ENCODE measurements around the gene FBXL13.
"Not testable (repeated sequence)": the region's sequence is repeated elsewhere in the genome, so short reads cannot be mapped to it uniquely, and the experiment has no call there.

FBXL13 gene

DNA sequence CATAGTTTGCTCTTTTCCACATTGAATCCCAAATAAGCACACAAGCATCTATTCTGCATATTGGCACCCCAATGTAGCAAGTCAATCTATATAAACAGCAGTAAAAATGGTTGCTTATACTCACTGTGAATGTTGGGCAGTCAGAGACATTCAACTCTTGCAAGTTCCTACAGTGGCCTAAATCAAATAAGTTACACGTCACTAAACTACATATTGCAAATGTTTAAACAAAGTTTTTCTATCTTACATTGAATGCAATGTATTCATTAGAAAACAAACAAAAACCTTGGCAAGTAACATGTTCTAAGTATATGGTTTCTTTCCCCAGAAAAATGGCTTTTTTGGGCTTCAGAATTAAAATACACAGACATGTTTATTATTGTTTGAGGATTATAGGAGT, 142.8 kb downstream of the FBXL13 start:
- no peak for DNase-seq

DNA sequence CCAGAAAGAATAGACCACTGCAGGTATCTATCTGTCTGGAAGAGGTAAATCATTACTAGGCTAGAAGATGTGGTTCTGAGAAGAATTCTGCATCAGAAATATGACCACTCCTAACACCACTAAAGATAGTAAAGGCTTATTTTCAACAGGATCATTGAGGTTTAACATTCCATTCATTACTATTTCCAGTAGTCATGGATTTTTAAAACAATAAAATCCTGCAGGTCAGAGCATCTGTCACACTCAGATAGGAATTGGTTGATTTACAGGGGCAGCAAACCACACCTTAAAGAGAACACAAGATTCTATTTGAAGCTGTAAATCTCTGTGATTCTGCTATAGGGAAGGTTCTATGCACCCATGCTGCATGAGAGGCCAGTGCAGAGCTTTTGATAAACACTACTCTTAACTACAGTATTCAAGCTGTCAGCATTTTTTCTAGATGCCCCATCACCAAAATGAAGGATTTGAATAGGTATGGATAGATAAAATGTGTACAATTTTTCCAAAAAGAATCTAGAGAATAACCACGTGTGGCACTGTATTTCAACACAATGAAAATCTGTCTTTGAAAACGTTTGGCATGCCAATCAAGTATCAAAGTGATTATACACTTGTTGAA, 147.2 kb downstream of the FBXL13 start:
- DNase-seq: no peak

DNA sequence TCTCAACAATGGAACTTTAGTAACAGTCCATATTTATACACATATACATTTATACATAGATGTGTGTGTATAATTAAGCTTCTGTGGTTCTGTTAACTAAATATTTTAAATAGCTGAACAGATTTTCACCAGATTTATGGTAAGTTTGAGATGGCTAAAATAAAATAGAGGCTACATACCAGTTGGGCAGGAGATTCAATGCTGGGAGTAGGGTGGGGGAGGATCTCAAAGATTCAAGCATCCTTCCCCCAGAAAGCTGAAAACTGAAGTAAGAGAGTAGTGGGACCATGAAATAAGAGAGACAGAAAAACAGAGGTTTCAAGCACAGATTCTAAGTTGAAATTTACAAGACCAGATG, 147.8 kb downstream of the FBXL13 start:
- no peak for DNase-seq

DNA sequence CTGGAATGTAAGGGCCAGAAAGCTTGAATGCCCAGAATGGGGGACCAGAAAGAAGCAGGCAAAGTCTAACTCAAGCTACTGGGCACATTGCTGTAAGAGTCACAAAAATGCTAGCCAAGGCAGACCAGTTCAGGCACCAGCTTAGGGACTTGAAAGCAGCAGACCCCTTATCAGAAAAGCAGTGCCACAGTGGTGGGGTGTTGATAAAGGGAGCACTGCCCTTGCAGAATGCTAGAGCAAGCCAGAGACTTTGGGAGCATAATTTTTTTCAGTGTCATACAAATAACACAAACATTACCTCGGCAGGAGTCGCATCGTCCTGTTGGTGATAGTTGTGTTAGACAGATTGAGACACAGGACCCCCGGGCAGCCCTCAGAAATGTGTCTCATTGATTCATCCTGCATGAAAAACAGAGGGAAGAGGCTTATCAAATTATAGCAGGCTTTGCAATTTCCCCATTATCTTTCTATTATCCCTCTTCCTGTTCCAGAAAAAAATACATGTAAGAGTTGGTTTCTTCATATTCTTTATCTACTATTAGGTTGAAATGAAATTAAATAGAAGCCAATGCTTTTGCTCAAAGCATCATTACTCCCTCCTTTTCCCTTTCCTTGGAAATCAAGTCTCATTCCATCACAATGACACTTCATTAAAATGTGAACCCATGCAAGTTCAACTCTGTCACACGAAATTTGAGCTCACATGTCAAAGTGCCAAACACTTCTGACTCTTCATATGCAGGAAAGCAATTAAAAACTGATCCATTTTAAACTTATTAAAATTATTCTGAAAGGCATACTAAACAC, 148.4 kb downstream of the FBXL13 start:
- DNase-seq: no peak

DNA sequence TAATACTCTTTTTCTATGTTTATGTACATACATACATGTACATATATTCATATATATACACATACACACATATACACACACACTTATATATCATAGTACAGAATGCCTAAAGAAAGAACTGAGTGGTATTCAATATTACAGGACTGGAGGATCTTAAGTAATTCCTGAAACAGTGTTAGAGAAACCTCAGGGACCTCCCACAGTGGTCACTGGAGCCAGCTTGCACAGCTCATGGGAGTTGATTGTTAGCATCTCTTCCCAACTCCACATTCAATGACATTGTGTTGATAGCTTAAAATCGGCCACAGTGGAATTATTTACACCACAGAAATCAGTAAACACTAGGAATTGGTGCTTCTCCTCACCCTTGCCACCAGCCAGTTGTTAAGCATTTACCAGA, 155.8 kb downstream of the FBXL13 start:
- DNase-seq: no peak

DNA sequence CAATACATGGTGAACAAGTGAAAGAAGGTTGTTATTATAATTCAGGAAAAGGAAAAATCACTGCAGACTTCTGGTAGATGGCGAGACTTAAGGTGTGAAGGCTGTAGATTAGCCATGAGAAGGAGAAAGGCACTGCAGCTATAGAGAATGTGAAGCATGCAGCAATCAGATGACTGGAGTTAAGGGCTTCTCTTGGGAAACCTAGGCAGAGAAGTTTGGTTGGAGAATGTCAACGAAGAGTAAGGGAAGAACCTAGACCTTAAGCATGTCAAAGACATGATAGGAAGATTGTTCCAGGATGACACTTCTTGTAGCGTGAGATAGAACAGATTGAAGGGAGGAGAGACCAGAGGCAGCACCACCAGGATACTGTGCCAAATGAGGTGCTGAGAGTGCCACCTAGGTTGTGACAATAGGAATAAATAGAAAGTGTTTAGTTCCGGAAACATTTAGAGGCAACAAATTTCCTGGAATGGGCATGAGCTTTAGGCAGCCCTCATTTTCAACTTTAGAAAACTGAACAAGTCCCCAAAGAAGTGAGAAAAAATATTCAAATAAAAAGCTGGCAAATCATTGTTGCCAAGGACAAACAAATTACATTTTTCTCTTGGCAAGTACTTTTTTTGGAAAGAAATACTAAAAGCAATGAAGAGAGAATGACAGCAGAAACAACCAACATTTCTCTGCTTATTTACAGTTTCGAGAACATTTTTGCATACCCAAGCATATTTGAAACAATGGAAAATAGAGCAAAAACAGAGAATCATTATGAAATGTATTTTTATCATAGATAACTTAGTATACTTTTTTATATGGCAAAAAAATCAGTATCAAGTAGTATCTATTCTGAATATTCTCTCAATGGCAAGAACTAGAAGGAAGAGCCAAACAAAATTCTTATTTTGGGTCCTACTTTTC, 156.9 kb downstream of the FBXL13 start:
- DNase-seq: no peak

DNA sequence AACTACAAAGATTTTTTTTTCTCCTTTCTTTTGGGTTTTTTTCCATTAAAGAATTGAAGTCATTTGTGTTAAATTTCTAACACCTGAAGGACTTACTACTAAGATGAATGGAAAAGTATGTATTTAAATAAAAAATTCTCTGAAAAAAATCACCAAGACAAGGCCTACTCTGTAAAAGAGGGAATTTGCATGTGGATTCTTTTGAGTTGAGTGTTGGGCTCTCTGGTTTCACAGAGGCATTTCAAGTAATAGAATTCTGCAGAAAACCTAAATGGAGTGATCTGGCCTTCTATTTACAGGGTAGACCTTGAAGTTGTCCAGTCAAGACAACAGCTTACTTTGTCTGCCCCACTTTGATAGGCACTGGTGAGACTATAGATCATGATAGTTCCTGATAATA, 157.7 kb downstream of the FBXL13 start:
- no peak for DNase-seq

DNA sequence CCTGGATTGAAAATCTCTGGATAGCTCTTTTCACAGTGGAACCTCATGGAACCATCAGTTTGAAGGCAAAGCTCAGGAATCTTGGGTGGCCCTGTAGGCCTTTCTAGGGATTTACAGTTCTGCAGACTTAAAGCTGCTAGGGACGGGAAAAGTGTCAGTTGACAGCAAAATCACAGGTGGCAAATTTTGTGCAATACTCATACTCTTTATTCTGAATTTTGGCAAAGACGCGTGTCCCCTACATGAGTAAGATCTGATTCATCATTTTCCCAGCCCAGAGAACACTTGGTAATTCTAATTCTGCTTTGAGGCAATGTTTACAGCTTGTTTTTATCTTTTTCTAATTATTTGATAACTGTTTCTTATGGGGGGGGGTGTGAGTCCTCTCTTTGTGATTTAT, 158.2 kb downstream of the FBXL13 start:
- no peak for DNase-seq

DNA sequence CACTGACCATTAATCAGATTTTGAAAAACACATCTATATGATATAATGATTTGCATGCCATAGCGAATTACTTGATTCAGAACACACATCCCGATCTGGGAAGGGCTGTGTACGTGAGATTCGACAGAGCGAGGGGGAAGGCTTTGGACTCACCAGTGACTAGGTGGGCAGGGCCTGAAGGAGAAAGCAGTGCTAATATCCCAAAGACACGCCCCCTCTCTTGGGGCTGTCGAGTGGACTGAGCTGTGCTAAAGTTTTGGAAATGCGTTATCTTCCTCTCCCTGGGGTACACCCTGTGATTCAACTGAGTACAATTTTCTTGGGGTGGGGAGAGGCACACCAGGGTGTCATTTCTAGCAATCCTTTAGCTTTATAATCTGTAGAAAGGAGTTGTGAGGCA, 160.0 kb downstream of the FBXL13 start:
- DNase-seq: no peak

DNA sequence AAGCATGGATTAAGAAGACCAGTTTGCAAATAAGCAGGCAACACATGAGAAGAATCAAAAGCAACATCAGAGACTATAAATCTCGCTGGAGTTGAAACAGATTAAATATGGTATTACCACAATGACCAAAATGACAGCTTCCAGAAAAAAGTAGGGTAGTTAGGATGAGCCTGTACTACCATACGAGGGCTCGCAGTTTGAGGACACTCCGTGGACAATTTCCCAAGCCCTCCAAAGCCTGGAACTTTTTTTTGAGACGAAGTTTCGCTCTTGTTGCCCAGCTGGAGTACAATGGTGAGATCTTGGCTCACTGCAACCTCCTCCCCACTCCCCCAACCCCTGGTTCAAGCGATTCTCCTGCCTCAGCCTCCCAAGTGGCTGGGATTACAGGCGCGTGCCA, 160.8 kb downstream of the FBXL13 start:
- DNase-seq: no peak

DNA sequence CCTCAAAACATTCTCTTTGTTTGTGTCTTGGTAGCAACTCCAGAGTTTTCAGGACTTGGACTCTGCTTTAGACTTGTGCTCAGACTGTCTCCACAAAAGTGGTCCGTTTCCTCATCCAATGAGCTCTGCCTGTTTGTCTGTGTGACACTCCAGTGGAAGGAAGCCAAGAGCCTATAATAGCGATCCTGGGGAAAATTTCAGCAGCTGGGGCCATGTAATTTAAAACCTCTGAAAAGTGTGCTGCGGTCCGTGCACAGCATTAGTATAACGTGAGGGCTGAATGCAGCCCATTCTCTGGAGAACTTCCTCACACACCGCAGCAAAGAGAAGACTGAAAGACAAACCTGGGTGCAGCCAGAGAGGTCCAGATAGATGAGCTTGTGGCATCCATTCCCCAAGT, 161.9 kb downstream of the FBXL13 start, which contains the start of gene LRRC17:
Gene LRRC17, plus strand, starts transcription at position 259 of the 400 bp plus-strand sequence. CDS start 20,914 bp downstream, outside the sequence.
- DNase-seq: peak; percentile 79

DNA sequence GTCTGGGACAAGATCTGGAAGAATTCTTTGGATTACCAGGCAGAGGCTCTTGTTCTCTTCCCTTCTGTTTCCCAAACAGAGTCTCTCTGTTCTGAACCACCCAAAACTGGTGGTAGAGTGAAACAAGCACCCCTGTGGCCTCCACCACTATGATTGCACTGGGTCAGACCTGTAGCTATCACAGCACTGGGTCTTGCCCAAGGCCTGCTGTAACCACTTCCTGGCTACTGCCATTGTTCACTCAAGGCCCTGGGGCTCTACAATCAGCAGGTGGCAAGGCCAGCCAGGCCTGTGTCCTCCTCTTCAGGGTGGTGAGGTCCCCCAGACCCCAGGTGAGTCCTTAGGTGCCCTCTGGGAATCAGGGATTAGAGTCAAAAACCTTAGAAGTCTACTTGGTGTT, 165.9 kb downstream of the FBXL13 start:
- no peak for DNase-seq

DNA sequence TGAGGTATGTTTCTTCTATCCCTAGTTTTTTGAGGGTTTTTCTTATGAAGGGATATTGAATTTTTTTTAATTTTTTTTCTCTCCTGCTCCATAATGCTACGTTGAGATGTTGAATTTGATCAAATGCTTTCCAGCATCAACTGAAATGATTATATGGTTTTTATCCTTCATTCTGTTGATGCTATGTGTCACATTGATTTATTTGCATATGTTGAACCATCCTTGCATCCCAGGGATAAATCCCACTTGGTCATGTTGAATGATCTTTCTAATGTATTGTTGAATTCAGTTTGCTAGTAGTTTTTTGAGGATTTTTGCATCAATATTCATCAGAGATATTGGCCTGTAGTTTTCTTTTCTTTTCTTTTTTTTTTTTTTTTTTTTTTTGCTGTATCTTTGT, 171.0 kb downstream of the FBXL13 start:
- DNase-seq: not testable (repeated sequence)

DNA sequence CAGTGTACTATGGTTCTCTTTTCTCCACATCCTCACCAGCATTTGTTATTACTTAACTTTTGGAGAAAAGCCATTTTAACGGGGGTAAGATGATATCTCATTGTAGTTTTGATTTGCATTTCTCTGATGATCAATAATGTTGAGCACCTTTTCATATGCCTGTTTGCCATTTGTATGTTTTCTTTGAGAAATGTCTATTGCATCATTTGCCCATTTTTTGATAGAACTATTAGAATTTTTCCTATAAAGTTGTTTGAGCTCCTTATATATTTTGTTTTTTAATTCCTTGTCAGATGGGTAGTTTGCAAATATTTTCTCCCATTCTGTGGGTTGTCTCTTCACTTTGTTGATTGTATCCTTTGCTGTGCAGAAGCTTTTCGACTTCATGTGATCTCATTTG, 172.5 kb downstream of the FBXL13 start:
- DNase-seq: not testable (repeated sequence)

DNA sequence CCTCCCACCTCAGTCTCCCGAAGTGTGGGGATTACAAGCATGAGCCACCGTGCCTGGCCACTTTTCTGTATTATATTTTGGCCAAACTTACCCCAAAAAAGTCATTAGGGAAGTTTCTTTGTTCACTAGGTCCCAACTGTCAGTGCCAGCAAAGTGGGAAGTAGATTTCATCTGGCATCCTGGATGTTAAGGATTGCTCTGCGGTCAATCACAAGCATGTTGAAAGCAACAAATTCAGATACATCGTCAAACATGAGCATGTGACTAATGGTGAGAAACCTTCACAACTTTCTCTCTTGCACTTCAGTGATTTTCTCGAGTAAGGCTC, 176.1 kb downstream of the FBXL13 start:
- no peak for DNase-seq

DNA sequence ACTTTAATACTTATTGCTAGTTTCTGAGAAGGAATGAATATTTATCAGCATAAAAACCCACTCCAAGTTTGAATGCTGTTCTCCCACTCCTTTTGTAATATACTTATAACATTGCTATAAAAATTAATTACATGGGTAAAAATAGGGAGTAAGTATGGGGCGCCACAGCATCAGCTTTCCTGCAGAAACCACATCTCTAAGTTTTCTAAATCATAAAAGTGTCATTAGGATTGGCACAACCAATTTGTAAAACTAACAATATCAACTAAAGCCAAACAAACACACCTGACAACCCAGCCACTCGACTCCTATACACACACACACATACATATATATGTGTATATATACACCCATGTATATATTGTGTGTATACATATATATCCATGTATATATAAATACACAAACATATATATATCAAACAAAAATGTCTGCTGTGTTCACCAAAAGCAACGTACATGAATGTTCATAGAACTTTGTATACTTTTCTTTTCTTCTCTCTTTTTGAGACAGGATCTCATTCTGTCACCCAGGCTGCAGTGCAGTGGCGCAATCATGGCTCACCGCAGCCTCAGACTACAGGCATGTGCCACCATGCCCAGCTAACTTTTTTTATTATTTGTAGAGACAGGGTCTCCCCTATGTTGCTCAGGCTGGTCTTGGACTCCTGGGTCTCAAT, 176.6 kb downstream of the FBXL13 start:
- no peak for DNase-seq

DNA sequence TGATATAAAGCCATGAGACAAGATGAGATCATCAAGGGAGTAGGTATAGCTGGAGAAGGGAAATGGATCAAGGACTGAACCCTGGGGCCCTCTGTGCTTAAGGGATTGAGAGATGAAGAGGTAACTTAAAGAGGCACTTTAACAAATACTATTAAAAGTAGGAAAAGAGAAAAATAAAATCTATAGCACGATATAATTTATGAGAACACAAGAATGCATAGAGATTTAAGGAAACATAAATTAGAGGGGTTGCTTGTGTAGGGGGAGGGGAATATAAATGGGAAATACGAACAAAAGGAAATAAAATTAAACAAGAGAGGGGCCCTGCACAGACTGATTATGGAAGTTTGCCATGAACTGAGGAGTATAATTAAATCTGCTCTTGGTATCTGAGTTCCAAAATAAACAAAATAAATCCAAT, 177.4 kb downstream of the FBXL13 start:
- no peak for DNase-seq

DNA sequence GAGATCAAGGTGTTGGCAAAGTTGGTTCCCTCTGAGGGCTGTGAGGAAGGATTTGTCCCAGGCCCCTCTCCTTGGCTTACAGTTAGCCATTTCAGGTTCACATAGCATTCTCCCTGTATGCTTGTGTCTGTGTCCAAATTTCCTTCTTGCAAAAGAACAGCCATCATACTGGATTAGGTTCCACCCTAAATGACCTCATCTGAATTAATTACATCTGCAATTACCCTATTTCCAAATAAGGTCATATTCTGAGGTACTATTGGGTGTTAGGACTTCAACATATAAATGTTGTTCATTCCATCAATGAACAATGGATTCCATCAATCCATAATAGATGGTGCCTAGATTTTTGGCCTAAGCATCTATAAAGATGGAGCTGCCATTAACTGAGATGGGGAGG, 178.0 kb downstream of the FBXL13 start:
- DNase-seq: no peak

DNA sequence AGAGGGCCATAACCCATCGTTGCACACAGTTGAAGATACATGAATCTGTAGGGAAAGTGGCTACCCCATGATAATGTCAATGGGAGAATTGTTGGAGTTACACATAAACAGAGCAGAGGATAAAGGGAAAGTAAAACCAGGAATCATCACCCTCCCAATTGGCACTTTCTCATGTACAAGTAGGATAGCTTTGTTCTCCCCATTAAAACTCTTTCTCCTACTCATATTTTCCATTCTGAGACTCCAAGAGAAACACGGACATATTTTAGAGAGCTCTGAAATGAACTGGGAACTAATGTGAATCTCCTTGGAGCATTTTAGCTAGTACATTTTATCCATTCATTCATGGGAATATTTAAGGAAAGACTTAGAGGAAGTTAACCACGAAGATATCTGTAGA, 179.0 kb downstream of the FBXL13 start:
- no peak for DNase-seq

DNA sequence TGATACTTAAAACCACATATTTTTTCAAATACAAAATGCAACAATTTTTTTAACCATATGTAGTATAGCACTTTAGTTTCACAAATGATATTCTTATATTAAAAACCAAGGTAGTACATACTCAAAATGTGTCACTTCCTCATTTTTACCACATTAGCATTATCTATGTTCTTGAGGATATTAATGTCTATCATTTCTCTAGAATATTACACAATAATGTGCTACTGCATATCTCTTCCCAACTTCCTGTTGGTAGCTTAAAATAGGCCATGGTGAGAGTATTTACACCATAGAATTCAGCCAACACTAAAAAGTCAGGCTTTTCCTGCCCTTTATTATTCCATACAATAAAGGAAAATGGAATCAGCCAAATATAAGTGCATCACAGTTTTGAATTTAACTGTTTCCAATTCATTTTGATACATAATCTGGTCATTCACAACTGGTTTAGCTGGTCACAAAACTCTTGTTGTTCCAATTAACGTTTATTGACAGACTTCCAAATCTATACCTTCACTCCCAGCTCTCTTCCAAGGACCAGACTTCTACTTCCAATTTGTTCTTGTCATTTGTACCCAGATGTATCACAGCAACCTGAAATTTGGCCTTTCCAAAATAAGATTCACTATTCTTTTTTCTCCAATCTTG, 181.8 kb downstream of the FBXL13 start:
- no peak for DNase-seq

DNA sequence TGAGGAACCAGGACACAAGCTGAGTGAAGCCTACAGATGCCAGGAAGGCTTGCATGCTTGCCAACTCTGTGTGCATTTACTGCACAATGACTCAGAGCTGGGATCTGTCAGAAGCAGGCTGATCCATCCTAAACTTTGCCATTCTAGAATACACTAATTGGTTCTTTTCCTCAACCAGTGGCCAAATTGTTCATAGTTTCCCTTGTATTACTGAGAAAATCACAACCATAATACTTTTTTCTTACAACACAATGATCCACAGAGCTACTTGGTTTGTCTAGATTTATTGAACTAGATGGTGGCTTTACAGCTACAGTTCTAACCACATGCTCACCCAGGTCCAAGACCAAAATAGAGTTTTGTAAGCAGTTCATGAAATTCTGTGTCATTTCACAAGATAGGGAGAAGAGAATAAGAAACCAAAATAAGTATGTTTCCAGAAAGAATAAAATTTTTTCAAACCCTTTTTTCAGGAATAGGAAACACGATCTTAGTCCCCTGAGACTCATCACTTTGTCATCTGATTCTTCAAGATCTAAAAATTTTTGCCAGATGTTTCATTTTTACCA, 182.8 kb downstream of the FBXL13 start:
- no peak for DNase-seq

DNA sequence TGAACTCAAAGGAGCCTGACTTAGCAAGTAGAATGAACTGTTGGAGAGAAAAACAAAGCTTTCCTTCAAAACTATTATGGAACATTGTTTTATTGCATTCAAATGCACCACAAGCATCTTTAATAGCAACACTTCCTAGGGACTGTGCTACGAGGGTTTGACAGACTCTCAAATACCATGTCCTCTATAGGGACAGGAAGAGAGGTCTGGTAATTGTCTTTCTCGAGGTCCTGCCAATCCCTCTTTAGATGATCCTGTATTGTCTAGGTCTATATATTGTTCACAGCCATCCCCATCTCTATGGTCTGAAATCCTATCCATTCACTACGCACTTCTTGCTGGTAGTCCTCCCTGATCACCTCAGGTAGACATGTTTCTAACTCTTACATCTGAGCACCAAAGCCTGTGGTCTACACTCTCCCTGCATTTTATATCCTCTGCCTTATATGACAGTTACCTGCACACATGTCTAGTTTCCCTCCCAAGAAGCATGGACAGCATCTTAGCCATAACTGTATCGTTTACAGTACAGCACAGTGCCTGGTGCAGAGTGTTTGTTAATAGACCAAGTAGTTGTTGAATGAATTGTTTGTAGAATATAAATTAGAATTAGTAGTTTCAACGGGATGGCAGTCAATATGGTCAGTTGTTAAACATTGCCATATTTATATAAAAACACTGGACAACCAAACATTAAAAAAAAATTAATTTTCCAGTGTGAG, 183.5 kb downstream of the FBXL13 start:
- DNase-seq: no peak

All from NCI-H524 treated with DMSO at 0.1 percent for 48 hours (cell line).